ENCODE data around the gene FN3K.
"Not testable (repeated sequence)": the region's sequence is repeated elsewhere in the genome, so short reads cannot be mapped to it uniquely, and the experiment has no call there.

The FN3K gene

GRCh38 chr17:82765371-82765770 lies 30.0 kb downstream of the FN3K start:
- DNase-seq, result no peak
- H3K4me3 ChIP-seq (ENCODE audit: low read depth, low read length), result no peak overlapping the region
- no peak for TF ChIP-seq CTCF (IDR thresholded peaks at IDR 0.05; ENCODE audit: low read depth, low read length)
- H3K36me3 ChIP-seq, result peaks cover 39% of the 10 kb centered on the region
- H3K9me3 ChIP-seq, result no peaks in the 10 kb centered on the region
- H3K27me3 ChIP-seq, result no peaks in the 10 kb centered on the region
- no peaks in the 10 kb centered on the region for H3K4me1 ChIP-seq

- Histone ChIP-seq H3K9me3 (no peaks in the 10 kb centered on the region), H3K27me3 (no peaks in the 10 kb centered on the region), H3K4me3 (ENCODE audit: low read depth, low read length) (no peak overlapping the region), H3K4me1 (no peaks in the 10 kb centered on the region), H3K36me3 (peaks cover 38% of the 10 kb centered on the region)
- peak; percentile 76 for TF ChIP-seq CTCF (IDR thresholded peaks at IDR 0.05; ENCODE audit: low read depth, low read length)
- peak; percentile 80 for DNase-seq
Measured at GRCh38 chr17:82767041-82767754, 31.8 kb downstream of the FN3K start.

- H3K36me3 ChIP-seq, result peaks cover 40% of the 10 kb centered on the region
- no peak overlapping the region for H3K4me3 ChIP-seq (ENCODE audit: low read depth, low read length)
Measured at GRCh38 chr17:82769041-82769440, 33.6 kb downstream of the FN3K start.

GRCh38 chr17:82772026-82772425 lies 36.6 kb downstream of the FN3K start:
- H3K36me3 ChIP-seq, result peaks cover 24% of the 10 kb centered on the region
- DNase-seq, result no peak

More at GRCh38 chr17:82769041-82769440, 33.6 kb downstream of the FN3K start:
- H3K27me3 ChIP-seq, result no peaks in the 10 kb centered on the region
- no peak for DNase-seq
- no peak for TF ChIP-seq CTCF (IDR thresholded peaks at IDR 0.05; ENCODE audit: low read depth, low read length)
- no peaks in the 10 kb centered on the region for H3K9me3 ChIP-seq
- H3K4me1 ChIP-seq, result no peaks in the 10 kb centered on the region

GRCh38 chr17:82774456-82774855 lies 39.0 kb downstream of the FN3K start:
- H3K4me1 ChIP-seq; H3K27me3 ChIP-seq; H3K9me3 ChIP-seq; DNase-seq; H3K4me3 ChIP-seq (ENCODE audit: low read depth, low read length): not testable (repeated sequence)
- peaks cover 14% of the 10 kb centered on the region for H3K36me3 ChIP-seq

More at GRCh38 chr17:82772026-82772425, 36.6 kb downstream of the FN3K start:
- H3K27me3 ChIP-seq, result no peaks in the 10 kb centered on the region
- no peak for TF ChIP-seq CTCF (IDR thresholded peaks at IDR 0.05; ENCODE audit: low read depth, low read length)
- H3K4me1 ChIP-seq, result peaks cover 4% of the 10 kb centered on the region
- no peaks in the 10 kb centered on the region for H3K9me3 ChIP-seq
- H3K4me3 ChIP-seq (ENCODE audit: low read depth, low read length), result no peak overlapping the region

GRCh38 chr17:82775001-82775823 lies 39.8 kb downstream of the FN3K start:
- Histone ChIP-seq H3K9me3 (no peaks in the 10 kb centered on the region), H3K4me1 (peaks cover 4% of the 10 kb centered on the region), H3K27me3 (no peaks in the 10 kb centered on the region), H3K4me3 (ENCODE audit: low read depth, low read length) (peak overlapping the region; percentile 28; the same call in 1 of the 2 replicates), H3K36me3 (peaks cover 6% of the 10 kb centered on the region; the same call in 1 of the 2 replicates)
- peak; percentile 80 for DNase-seq
- TF ChIP-seq CTCF (IDR thresholded peaks at IDR 0.05; ENCODE audit: low read depth, low read length), result peak; percentile 86

All from BE2C (cell line).